ENCODE measurements around the gene GALNS.

GRCh38 chr16:88793251-88793954 is 63.3 kb downstream of the GALNS start:
- TF ChIP-seq POLR2AphosphoS5 (IDR thresholded peaks at IDR 0.05; ENCODE audit: low read depth, low read length) (no peak), POLR2A (IDR thresholded peaks at IDR 0.05; ENCODE audit: low read depth, low read length) (no peak), TAF1 (IDR thresholded peaks at IDR 0.05; ENCODE audit: low read depth, low read length) (no peak)
